NCI-H524 (cell line): Measurements from ENCODE around the gene RAB4B.
"Not testable (repeated sequence)": the region's sequence is repeated elsewhere in the genome, so short reads cannot be mapped to it uniquely, and the experiment has no call there.

Experiments
- DNase-seq, 2 experiments: peaks; one replicate each; lab custom pipeline; 2025; lab: John Stamatoyannopoulos, UW

Gene RAB4B

GRCh38 chr19:40780582-40780981, 2.5 kb downstream of the RAB4B start:
- no peak for DNase-seq

GRCh38 chr19:40781140-40781539, 3.1 kb downstream of the RAB4B start:
- no peak for DNase-seq

- DNase-seq = no peak
Measured at GRCh38 chr19:40783711-40784110, 5.7 kb downstream of the RAB4B start.

GRCh38 chr19:40784146-40784545, 6.1 kb downstream of the RAB4B start:
- not testable (repeated sequence) for DNase-seq

GRCh38 chr19:40785526-40785925, 7.5 kb downstream of the RAB4B start:
- no peak for DNase-seq

- DNase-seq = no peak
Measured at GRCh38 chr19:40786060-40787037, 8.3 kb downstream of the RAB4B start.

GRCh38 chr19:40791349-40791748, 13.3 kb downstream of the RAB4B start:
- no peak for DNase-seq

GRCh38 chr19:40791996-40792395, 13.9 kb downstream of the RAB4B start:
- DNase-seq = no peak

GRCh38 chr19:40797166-40797962, 19.3 kb downstream of the RAB4B start:
- no peak for DNase-seq

- peak; percentile 72 to 75 for DNase-seq
Measured at GRCh38 chr19:40797963-40798682, 20.1 kb downstream of the RAB4B start.

- peak; percentile 100 for DNase-seq
Measured at GRCh38 chr19:40798683-40799557, 20.9 kb downstream of the RAB4B start, which contains the start of gene EGLN2. EGLN2 (plus strand) TSS chr19:40799191; CDS start chr19:40800573, 1,382 bp downstream.

- peak in 1 of 2 experiments; percentile 36 for DNase-seq
Measured at GRCh38 chr19:40799558-40800338, 21.7 kb downstream of the RAB4B start.

- DNase-seq = no peak
Measured at GRCh38 chr19:40800339-40800996, 22.4 kb downstream of the RAB4B start.

GRCh38 chr19:40800997-40801377, 22.9 kb downstream of the RAB4B start:
- no peak for DNase-seq

- no peak for DNase-seq
Measured at GRCh38 chr19:40801426-40802299, 23.6 kb downstream of the RAB4B start.

GRCh38 chr19:40802300-40803169, 24.5 kb downstream of the RAB4B start:
- no peak for DNase-seq

GRCh38 chr19:40803170-40803856, 25.3 kb downstream of the RAB4B start:
- DNase-seq = no peak
